AG08395 (cell line): Measurements from ENCODE around the gene DUSP1.
A peak's percentile ranks its signal among the peaks of the same experiment; 100 is the strongest.

Experiments
- DNase-seq: peaks from one replicate; pipeline ENCODE4 v3.0.0; 2012; ENCODE audit warnings: mixed read lengths, low spot score

DUSP1 gene

GRCh38 chr5:172777881-172778814, 7.2 kb upstream of the DUSP1 start:
- DNase-seq = peak; percentile 84

DNA sequence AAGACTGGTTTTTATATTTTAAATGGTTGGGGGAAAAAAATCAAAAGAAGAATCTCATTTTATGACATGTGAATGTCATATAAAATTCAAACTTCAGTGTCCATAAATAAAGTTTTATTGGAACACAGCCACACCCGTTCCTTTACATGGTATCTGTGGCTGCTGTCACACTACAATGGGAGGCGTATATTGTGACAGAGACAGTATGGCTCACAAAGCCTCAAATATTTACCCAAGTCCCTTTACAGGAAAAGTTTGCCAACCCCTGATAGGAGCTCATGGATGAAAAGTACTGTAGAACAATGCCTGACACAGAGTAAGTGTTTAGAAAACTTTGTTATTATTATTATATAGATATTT, 5.2 kb upstream of the DUSP1 start:
- DNase-seq = no peak

- peak; percentile 75 for DNase-seq
Measured at GRCh38 chr5:172775326-172776234, 4.6 kb upstream of the DUSP1 start.

- DNase-seq = no peak
Measured at GRCh38 chr5:172774561-172775315, 3.7 kb upstream of the DUSP1 start.

DNA sequence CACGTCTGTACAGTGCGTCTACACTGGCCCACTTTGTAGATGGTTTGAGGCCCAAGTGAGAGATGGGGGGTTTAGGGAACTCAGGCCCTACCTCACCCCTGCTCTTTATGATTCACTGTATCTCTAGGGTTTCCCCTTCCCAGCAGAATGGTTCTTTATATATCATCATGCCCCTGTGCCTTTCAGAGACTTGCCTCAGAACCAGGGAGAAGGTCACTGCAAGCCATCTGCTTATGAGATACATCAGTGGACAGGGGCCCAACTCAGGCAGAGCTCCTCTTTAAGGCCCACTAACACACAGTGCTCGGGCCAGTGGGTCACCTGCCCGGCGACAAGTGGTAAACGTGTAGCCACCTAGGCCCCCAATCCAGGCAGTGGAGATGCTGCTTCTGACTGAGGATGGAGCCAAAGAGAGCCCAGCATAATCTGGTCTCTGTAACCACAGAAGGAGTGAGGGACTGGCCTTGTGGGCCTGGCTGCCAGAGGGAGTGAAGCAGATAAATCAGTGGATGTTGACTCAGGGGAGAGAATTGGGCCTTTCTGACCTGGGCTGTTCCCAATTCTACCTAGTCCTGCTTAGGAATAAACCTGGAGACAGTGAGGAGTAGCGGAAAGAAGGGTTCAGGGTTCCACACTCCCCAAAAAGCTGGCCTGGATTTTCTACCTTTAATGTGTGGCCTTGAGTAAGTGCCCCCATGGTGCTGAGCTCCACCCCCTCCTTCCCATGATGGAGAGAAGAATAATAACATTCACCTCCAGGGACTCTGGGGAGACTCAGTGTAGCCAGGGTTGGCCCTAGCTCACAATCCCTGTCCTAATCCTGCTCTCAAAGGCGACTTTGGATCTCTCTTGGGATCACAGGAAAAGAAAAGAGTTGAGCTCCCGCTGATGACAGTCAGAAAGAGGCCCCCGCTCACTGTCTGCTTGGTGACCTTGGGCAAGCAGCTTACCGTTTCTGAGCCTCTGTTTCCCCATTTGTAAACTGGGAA, 2.8 kb upstream of the DUSP1 start:
- DNase-seq = no peak

- peak; percentile 82 for DNase-seq
Measured at GRCh38 chr5:172772112-172772906, 1.3 kb upstream of the DUSP1 start.

DNA sequence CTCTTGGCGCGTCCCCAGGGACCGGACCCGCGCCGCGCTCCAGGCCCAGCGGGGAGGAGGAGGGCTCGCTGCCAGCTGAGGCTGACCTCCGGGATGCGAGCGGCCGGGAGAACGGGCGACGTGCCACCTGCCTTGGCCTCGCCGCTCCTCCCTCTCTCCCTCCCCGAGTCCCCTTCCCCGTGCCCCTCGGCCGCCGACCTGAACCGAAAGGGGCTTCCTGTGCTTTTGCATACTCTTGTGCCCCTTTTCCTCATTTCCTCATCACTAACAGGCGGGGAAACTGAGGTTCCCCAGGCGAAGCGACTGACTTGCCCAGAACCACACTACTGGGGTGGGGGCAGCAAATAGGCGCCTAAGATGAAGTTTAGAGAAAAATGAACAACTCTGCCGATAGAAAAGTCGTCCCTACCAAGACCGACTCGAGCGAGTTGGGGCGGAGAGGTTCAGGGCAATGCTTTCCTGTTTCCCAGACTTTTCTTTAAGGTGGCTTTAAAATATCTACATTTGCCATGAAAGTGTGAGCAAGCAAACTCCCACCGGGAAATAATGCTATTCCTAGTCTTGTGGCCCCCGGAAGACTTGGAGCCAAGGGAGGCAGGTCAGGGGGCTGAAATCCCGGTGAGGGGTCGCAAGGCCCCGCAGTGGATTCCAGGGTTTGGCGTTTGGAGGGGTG, 580 bp upstream of the DUSP1 start:
- DNase-seq = no peak

DNA sequence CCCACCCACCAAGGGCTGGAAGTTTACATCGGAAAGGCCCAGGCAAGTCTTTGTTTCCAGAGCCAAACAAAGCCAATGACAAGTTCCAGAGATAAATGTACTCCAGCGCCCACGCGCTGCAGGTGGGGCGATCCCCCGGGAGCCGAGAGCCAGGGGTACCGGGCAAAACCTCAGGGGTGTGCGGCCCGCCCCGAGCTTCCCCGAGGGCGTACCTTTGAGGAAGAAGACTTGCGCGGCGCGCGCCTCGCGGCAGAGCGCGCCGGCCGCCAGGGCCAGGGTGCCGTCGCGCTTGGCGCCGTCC, 671 bp downstream of the DUSP1 start:
- no peak for DNase-seq

DNA sequence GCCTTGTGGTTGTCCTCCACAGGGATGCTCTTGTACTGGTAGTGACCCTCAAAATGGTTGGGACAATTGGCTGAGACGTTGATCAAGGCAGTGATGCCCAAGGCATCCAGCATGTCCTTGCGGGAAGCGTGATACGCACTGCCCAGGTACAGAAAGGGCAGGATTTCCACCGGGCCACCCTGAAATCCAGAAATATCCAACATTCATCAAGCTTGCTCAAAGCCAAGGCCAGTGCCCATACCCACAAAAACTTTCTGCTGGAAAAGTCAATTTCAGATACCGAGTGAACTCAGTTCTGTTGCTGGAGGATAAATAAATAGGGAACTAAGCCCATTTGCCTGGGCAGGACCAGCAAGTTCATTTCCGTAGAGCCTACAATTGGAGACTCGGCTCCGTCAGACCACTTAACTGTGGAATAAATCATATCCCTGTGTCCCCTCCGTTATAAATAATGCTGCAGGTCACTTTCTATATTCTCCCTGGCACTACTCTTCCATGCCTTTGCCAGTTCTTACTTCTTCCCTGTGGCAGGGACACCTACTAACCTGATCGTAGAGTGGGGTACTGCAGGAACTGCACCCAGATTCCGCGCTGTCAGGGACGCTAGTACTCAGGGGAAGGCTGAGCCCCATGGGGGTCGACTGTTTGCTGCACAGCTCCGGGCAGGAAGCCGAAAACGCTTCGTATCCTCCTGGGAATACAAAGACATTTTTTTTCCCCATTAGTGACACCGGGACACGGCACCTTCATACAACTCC, 1.2 kb downstream of the DUSP1 start:
- no peak for DNase-seq

- DNase-seq = no peak
Measured at GRCh38 chr5:172769342-172769615, 1.7 kb downstream of the DUSP1 start.

DNA sequence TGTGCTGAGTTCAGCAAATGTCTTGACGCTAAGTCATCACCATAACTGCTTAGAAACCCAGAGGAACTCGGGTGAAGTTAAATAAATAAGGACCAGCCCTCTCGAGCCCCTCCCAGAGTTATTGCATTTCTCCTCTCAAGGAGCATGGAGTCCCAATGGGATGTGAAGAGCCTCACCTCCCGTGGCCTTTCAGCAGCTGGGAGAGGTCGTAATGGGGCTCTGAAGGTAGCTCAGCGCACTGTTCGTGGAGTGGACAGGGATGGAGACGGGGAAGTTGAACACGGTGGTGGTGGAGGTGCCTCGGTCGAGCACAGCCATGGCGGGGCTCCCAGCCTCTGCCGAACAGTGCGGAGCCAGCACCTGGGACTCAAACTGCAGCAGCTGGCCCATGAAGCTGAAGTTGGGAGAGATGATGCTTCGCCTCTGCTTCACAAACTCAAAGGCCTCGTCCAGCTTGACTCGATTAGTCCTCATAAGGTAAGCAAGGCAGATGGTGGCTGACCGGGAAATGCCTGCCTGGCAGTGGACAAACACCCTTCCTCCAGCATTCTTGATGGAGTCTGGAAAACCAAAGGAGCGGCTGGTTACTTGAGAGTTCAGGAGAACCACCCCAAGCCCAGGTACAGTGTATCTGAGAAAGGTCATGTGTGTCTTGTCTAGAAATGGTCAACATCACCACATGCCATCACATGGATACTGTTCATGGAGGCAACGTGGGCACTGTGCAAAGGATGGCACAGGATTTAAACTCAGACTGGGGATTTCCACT, 2.2 kb downstream of the DUSP1 start:
- no peak for DNase-seq

DNA sequence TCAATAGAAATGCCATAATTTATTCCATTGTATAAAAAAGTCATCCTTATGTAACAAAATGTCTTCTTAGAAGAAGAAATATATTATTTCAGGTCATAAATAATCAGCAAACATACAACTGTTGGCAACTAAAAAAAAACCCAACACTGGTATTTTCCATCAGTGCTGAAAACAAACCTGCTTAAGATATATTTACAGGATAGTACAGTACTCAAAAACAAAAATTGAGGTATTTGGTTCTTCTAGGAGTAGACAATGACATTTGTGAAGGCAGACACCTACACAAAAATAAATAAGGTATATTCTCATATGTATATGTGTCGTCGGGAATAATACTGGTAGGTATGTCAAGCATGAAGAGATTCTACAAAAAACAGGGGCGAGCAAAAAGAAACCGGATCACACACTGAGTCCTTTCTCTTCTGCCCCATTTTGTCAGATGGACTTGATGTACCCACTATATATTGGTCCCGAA, 2.9 kb downstream of the DUSP1 start:
- no peak for DNase-seq

GRCh38 chr5:172766287-172767108, 4.5 kb downstream of the DUSP1 start:
- DNase-seq = peak; percentile 35

DNA sequence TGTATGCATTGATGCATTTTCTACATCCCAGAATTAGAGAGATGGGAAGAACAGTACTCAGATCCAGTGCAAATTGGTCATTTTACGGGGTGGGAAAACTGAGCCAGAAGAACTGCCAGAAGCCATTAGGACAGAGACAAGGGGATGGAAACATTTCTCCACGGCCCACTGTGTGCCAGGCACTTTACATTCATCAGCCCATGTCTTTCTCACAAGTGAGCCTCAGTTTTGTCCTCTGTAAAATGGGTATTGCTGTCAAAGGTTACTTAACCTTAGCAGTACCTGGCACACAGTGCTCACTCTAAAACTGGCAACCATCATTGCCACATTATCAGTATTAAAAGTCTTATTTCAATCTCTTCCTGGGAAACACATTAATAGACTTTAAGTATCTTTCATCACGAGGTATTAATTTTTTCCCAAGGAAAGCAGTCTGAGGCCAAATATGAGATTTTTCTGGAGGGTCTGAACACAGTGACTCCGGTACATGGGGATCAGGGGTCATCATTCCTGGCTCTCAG, 5.2 kb downstream of the DUSP1 start:
- DNase-seq = no peak

GRCh38 chr5:172764861-172765765, 5.9 kb downstream of the DUSP1 start:
- DNase-seq = peak; percentile 95

- DNase-seq = no peak
Measured at GRCh38 chr5:172763120-172763464, 7.9 kb downstream of the DUSP1 start.
